GM19239 (cell line): ENCODE data around the gene ACAD8.
"Not testable (repeated sequence)": the region's sequence is repeated elsewhere in the genome, so short reads cannot be mapped to it uniquely, and the experiment has no call there.

Experiments used
- DNase-seq: peaks from one replicate; pipeline ENCODE4 v3.0.0; 2011; ENCODE audit warnings: low spot score; ENCODE audit not compliant: insufficient read length
- FAIRE-seq: peaks from 2 replicates; lab custom pipeline; 2011; peaks lifted over from hg19 to GRCh38; lab: Jason Lieb, UNC

ACAD8 gene

GRCh38 chr11:134283461-134284230 lies 30.3 kb downstream of the ACAD8 start:
- no peak for FAIRE-seq
- DNase-seq: no peak

- not testable (repeated sequence) for DNase-seq, FAIRE-seq
Observed at GRCh38 chr11:134284349-134284748, 31.0 kb downstream of the ACAD8 start.

GRCh38 chr11:134287561-134287960 lies 34.2 kb downstream of the ACAD8 start:
- DNase-seq (no peak), FAIRE-seq (no peak)

GRCh38 chr11:134288486-134288885 lies 35.1 kb downstream of the ACAD8 start:
- FAIRE-seq: no peak
- no peak for DNase-seq

GRCh38 chr11:134289167-134289566 lies 35.8 kb downstream of the ACAD8 start:
- FAIRE-seq (no peak), DNase-seq (no peak)

GRCh38 chr11:134289789-134290188 lies 36.4 kb downstream of the ACAD8 start:
- DNase-seq (no peak), FAIRE-seq (no peak)

- DNase-seq: no peak
- FAIRE-seq: no peak
Observed at GRCh38 chr11:134290646-134291045, 37.3 kb downstream of the ACAD8 start.

- no peak for DNase-seq
- FAIRE-seq: no peak
Observed at GRCh38 chr11:134291196-134291595, 37.8 kb downstream of the ACAD8 start.

GRCh38 chr11:134292661-134293060 lies 39.3 kb downstream of the ACAD8 start:
- no peak for FAIRE-seq
- DNase-seq: no peak

- DNase-seq (no peak), FAIRE-seq (no peak)
Observed at GRCh38 chr11:134293119-134294113, 40.0 kb downstream of the ACAD8 start.

- no peak for DNase-seq
- no peak for FAIRE-seq
Observed at GRCh38 chr11:134294664-134295063, 41.3 kb downstream of the ACAD8 start.

- DNase-seq: no peak
- FAIRE-seq: no peak
Observed at GRCh38 chr11:134312223-134312622, 58.9 kb downstream of the ACAD8 start.

GRCh38 chr11:134312807-134313206 lies 59.4 kb downstream of the ACAD8 start:
- no peak for FAIRE-seq
- DNase-seq: no peak

- DNase-seq (no peak), FAIRE-seq (no peak)
Observed at GRCh38 chr11:134313379-134313778, 60.0 kb downstream of the ACAD8 start.

- FAIRE-seq (no peak), DNase-seq (no peak)
Observed at GRCh38 chr11:134313821-134314607, 60.6 kb downstream of the ACAD8 start.
